Stimulated activated CD8-positive, alpha-beta memory T cell treated with anti-CD3 and anti-CD28 coated beads, Interleukin-15, amount 100 ng/mL, for 48 hours (primary cell): Measurements from ENCODE around the gene POLR1D.

Experiments
- DNase-seq, 2 donors: peaks; one replicate each; pipeline ENCODE4 v3.0.0-alpha.2; 2020; ENCODE audit warnings: low read depth in 2 of 2

Gene POLR1D

GRCh38 chr13:27621366-27622101 is at the start of gene POLR1D:
Gene POLR1D, plus strand, starts transcription at chr13:27621892. Its CDS starts 92 bp downstream, at chr13:27621984.
- peak; percentile 61 to 75 for DNase-seq

DNA sequence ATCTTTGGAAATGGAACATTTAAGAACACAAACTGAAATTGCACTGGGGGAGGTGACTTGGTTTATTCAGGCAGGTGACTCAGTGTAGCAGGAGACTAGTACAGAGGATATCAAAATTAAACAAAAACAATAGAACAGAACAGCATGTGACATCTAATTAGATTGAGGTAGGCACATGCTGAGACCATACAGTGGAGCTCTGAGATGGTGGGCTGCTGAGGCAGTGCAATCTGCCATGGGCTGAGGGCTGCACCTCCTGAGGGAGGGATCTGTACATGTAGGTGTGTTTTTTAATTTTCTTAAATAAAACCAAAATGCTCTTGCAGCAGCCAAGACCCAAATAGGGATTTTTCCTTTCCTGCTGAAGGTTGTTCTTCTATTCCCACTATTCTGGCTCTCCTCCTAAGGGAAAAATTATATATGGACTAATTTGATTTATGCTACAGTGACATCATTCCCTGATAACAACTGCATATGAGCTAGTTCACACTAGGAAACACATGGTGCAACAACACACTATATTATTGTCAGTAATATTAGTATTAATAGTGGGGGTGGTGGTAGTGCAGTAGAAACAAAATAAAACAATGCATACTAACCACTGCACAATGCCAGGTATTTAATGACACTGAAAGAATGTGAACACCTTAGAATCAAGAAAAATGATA is 49.3 kb upstream of the POLR1D start:
- no peak for DNase-seq

DNA sequence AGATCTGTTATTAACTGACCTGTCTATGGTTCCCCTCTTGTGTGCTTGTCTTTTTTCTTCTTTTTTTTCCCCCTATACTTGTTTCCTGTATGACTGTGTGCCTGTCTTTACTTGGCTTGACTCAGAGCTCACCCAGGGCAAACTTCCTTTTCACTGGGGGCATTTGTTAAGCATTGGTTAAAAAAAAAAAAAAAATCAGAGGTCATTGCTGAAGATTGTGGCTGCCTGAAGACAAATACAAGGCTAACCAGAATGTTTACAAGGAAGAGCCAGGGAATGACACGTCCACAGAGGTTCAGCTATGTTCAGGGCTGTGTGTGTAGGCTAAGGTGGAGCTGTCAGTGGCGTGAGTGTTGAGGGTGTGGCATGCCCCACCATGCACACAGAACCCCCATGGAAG is 48.4 kb upstream of the POLR1D start:
- DNase-seq, result no peak

- no peak for DNase-seq
Observed at GRCh38 chr13:27574661-27575060, 47.0 kb upstream of the POLR1D start.

DNA sequence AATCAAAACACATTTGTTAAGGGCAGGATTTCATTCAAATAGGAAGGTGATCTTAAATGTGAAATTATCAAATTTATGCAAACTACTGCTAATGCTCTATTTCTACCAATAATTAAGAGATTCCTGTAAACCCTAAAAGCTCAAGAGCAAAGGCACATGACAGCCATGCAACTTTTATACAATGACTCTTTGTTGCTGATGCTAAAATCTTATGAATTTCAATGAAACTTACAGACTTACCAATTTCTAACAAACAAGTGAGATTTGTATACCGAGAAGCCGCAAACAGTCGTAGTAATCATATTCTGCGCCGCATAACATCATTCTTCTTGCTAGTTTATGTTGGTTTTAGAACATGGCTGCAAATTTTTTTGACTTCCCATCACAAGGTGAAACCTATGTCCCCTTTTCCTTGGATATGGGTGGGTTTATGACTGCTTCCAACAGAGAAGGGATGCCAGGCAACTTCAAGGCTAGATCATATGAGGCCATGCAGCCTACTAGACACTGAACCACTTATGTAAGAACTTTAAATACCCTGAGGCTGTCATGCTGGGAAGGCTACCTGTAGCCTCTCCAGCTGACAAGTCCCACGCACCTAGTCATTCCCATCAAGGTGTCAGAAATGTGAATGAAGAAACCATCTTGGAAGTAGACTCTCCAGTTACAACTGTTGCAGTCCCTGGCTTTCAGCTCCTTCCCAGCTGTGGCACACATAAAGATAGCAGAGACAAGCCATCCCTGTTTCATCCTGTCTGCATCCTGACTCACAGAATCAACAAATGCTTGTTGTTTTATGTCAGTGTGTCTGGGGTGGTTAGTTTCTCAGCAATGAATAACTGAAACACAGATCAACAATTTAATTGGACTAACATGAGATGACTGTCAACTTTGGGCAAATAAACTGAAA is 43.3 kb upstream of the POLR1D start:
- DNase-seq, result no peak

- DNase-seq, result no peak
Observed at GRCh38 chr13:27583645-27584044, 38.0 kb upstream of the POLR1D start.

DNA sequence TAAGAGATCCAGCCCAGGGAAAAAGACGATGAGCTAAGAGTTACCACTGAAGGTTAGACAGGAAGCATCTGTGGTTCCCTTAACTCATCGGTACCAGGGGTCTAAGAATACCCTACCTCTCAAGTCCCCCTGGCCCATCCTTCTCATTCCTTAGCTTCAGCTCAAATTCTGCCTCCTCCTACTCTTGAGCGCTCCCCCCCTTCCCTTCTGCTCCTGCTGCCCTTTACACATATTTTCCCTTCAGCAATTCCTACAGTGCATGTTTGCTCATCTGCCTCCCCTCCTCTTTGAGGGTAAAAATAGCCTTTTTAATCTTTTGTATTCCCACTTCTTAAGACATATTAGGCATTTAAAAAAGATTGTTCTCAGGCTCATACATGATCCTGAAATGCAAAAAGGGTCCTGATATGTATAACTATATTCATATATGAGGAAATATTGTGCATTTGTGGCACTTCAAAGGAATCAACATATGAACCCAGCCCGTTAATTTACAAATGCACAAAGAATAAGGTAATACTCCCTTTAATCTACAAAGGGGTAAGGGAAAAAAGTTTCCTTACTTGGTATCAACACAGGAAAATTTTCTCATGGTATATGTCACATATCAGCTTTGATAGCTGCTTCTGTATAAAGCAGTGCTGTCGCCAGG is 34.5 kb upstream of the POLR1D start:
- DNase-seq, result no peak

GRCh38 chr13:27588405-27588804 is 33.3 kb upstream of the POLR1D start:
- DNase-seq, result no peak

DNA sequence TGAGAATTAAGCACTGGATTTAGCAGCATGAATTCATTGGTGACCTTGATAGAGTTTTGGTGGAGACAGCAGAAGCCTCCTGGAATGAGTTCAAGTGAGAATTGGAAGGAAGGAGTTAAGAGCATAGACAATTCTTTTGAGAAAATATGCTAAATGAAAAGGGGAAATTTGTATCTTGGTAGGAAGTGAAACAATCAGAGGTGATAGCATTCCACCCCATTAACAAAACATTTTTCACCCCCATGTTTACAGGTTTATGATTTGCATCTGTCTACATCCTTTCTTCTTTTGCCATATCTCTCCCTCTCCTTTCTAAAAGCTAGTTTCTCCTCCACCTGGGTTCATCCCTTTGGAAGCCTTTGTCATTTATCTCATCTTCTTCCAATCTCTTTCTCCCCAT is 28.8 kb upstream of the POLR1D start:
- no peak for DNase-seq

- no peak for DNase-seq
Observed at GRCh38 chr13:27593267-27593666, 28.4 kb upstream of the POLR1D start.

DNA sequence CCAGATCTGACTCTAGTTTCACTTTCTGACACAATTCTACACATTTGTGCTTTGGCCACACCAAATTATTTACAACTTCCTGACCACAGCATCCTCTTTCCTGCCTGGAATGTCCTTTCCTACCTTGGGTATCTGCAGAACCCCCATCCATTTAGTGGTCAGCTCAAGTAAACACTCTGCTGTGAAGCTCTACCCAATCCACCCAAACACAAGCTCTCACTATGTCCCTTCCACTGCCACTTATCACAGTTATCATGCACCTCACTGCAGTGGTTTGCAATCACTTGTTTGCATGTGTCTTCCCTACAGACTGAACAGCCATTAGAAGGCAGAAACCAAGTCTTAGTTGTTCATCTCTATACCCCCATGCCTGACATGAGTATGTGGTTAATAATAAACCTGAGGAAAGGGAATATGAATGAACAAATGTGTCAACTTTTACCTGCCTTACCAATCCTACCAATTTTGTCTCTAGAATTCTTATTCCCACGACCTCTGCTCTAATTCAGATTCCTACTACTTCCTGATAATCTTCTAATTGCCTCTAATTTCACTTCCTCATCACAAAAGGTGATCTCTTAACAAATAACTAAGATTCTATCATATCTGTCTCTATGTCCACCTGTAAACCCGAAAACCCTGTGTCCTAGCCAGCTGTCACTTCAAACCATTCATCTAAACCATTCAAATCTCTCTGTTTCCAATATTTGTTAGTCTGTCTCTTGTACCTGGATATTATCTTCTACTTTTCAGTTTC is 26.5 kb upstream of the POLR1D start:
- no peak for DNase-seq

DNA sequence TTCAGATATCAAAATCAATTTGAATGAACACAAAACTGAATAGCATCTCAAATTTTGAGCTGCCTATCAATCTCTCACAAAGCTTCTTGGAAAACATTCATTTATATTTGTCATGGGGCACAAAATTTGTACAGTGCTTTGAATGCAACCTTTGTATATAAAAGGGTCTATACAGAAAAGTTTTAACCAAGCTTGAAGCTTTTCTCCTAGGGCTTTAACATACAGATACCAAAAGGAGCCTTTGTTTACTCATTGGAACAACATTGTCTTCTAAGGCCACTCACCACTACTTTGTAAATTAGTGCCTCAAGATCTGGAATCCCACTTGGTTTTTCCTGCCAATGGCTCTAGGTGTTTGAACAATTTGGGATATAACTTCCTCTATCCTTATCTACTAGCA is 22.6 kb upstream of the POLR1D start:
- no peak for DNase-seq

DNA sequence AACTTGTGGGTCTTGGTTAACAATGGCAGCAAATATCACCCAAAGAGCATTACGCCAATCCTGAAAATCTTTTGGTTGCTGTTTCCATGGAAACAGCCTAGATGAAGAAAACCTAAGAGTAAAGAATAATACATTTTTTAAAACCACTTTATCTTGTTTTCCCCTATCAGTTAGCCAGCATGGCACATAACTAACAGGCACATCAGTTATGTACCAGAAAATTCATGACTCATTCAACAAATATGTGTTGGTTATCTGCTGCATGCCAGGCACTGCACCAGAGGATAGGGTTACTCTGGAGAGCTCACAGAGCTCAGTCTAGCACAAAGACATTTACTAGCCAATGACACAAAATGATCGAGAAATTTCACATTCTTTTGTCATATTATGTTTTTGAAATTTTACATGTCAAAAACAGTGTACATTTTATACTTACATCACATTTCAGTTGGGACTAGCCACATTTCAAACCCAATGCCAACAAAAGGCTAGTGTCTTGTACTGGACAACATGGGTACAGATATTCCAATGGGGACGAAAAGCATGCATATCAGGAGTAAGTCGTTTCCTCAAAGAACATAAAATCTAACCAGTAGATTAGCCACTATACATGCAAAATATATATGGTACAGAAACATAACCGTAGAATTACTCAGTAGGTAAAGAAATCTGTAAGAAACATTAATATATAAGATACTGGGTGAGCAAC is 21.7 kb upstream of the POLR1D start:
- no peak for DNase-seq

GRCh38 chr13:27600711-27601110 is 21.0 kb upstream of the POLR1D start:
- no peak for DNase-seq

- DNase-seq, result no peak
Observed at GRCh38 chr13:27601208-27601607, 20.5 kb upstream of the POLR1D start.

DNA sequence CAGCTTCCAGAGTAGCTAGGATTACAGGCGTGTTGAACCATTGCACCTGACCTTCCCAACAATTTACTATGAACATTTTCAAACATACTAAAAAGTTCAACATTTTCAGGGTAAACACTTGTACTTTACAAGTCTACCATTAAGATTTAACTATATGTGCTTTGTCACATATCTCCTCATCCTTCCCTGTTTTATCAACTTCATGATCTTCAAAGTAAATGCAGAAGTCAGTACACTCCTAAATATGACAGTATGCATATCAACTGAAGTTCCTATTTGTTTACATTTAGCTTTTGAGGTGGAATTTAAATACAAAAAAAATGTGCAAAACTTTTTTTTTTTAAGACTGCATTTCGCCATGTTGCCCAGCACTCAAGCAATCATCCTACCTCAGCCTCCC is 19.9 kb upstream of the POLR1D start:
- DNase-seq, result no peak

DNA sequence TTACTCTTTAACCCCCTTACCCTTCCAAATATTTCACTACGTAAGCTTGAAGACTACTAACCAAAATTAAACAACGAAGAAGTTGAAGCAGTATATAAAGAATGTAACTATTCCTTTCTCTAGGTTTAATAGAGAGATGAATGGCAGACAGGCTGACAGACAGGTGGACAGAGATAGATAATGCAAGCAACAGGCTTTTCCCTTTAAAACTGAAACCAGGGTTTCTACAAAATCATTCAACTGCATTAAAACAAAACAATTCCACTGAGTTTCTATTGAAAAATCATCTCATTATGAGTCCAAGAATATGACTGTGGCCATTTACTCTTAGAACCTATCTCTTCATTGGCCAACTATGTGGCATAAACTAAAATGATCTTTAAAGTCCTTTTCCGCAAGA is 16.6 kb upstream of the POLR1D start:
- no peak for DNase-seq

GRCh38 chr13:27605610-27606200 is 16.0 kb upstream of the POLR1D start:
- DNase-seq, result no peak

DNA sequence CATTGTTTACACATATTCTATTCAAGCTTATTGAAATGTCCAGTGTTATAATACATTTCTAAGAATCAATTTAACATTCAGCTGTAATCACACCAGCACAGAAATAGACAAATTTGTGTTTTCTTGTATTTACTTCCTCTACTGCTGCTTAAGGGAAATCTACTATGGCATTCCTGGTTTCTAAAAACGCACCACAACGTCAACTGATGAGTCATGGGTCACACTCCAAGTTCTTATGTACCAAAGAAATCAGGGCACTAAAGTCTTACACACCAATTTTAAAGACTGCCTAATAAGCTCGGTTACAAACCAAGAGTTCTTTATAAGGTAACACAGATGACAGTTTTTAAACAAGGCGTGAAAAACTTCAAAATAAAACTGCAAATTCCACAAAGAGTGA is 14.6 kb upstream of the POLR1D start:
- DNase-seq, result no peak

DNA sequence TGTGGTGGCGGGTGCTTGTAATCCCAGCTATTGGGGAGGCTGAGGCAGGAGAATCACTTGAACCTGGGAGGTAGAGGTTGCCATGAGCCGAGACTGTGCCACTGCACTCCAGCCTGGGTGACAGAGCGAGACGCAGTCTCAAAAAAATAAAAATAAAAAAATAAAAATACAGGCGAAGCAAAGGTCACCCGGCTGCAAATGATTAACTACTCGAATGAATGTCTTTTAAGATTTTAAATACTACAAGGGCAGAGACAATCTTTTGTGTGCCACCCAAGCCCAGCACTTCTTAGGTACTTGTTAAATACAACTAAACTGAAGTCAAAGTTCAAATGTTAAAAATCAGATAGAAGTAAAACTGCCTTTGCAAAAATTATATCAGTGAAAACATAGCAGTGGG is 8.1 kb upstream of the POLR1D start:
- DNase-seq, result no peak
